Measurements from ENCODE around the gene BPGM. TPM values are rescaled to one million over a fixed set of nuclear protein-coding genes. Genes with fewer than 3 reads are reported as not detected.
A peak's percentile ranks its signal among the peaks of the same experiment; 100 is the strongest.

Gene BPGM
- 14.8 TPM for total RNA-seq
- long read RNA-seq, transcript BPGM-201 (3 exons, 1,753 nt), result major isoform, 19 of 23 reads
- long read RNA-seq, partial matches to known transcripts, result 3 of 23 reads
- long read RNA-seq, other reads (novel, unspliced or antisense), result 0 of 23 reads

DNA sequence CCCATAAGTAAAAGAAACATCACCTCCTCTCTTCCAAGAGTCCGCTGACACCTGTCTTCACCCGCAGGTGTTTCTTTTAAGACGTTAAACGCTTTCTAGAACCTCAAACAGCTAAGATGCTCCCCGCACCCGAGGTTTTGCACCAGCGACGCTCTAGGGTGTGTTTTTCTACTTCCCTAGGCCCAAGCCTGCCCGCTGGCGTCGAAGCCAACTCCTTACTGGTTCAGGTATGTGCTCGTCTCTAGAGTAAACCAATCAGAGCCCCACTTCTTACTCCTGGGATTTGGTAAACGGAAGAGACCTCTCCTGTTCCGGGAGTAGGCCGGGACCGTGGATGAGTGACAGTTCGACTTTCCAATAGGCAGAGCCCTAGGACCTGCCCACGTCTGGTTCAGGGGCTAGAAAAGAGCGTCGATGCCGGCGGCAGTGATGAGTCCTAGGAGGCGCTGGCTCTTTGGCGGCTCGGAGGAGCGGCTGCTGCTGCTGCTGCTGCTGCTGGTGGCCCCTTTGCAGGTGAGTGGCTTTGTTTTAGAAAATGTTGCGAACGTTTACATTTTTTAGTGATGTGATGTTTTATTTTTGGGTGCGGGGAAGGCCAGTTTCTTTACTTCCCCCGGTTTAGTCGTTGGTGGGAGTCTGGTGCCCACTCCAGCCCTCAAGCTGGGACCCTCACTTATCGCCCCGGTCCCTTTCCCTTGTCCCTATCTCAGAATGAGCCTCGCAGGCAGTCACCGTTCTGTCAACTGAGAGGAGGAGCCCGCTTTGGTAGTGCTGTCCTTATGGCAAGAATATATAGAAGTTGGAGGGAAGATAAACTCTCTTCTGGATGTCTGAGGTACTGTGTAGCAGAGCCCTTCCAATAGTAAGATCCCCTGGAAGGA, at the start of gene BPGM:
Gene BPGM, plus strand, starts transcription at position 429 of the 881 bp plus-strand sequence. CDS start 14,655 bp downstream, outside the sequence.
- Histone ChIP-seq H3K27ac (peak within 1 kb of the TSS; percentile 91), H3K4me1 (peaks cover 22% of the 10 kb centered on the region)
- peak; percentile 21 for TF ChIP-seq CTCF (IDR thresholded peaks at IDR 0.05)

DNA sequence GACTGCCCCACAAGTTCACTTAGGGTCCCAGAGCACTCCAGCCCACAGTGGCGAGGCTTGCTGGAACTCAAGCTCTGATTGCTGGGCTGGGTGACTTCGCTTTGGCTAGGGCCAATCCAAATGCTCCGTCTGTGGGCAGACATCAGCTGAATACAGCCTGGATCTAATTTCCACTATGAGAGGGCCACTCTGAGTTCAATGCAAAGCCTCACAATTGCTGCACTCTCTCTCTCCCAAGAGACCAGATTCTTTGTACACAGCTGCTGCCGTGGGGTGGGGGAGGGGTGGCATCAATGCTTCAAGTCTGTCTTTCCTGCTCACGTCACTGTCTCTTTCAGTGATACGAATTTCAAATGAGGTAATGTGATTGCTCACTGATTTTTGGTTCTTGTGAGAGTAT, 47.3 kb upstream of the BPGM start:
- no peak for DNase-seq
- H3K4me1 ChIP-seq, result peaks cover 5% of the 10 kb centered on the region
- no peak for ATAC-seq
- H3K9me3 ChIP-seq, result no peaks in the 10 kb centered on the region
- H3K36me3 ChIP-seq, result no peaks in the 10 kb centered on the region
- no peak overlapping the region for H3K4me3 ChIP-seq
- no peaks in the 10 kb centered on the region for H3K27me3 ChIP-seq
- no peak overlapping the region for H3K27ac ChIP-seq
- intact Hi-C loops (cut with DNase I), result no loop called here
- no peak for TF ChIP-seq CTCF (IDR thresholded peaks at IDR 0.05)

More for the DNA sequence above, at the start of gene BPGM:
- H3K4me3 ChIP-seq, result peak within 1 kb of the TSS; percentile 79
- intact Hi-C loops (cut with DNase I), result no loop called here
- peak; percentile 94 for DNase-seq
- no peaks in the 10 kb centered on the region for H3K27me3 ChIP-seq
- no peaks in the 10 kb centered on the region for H3K9me3 ChIP-seq
- ATAC-seq, result peak; percentile 100
- no peaks in the 10 kb centered on the region for H3K36me3 ChIP-seq

DNA sequence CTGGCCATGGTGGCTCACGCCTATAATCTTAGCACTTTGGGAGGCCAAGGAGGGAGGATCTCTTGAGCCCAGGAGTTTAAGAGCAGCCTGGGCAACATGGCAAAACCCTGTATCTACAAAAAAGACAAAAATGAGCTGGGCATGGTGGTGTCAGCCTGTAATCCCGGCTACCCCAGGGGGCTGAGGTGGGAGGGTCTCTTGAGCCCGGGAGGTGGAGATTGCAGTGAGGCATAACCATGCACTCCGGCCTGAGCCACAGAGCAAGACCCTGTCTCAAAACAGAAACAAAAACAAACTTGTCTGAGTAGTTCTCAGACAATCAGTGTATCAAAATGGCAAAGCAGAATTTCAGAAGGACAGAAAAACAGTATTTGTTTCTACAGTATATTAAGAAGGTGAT, 45.2 kb upstream of the BPGM start:
- Histone ChIP-seq H3K27me3 (no peaks in the 10 kb centered on the region), H3K4me1 (peaks cover 5% of the 10 kb centered on the region), H3K4me3 (no peak overlapping the region), H3K9me3 (no peaks in the 10 kb centered on the region), H3K36me3 (no peaks in the 10 kb centered on the region), H3K27ac (no peak overlapping the region)
- no peak for ATAC-seq
- intact Hi-C loops (cut with DNase I), result loop anchor here (5.0 to 10.0 kb wide), 2 partner anchors 79 to 167 kb away; no protein-coding TSS in a partner anchor
- no peak for DNase-seq
- no peak for TF ChIP-seq CTCF (IDR thresholded peaks at IDR 0.05)

- H3K9me3 ChIP-seq, result no peaks in the 10 kb centered on the region
- intact Hi-C loops (cut with DNase I), result loop anchor here (5.0 to 10.0 kb wide), 2 partner anchors 81 to 168 kb away; no protein-coding TSS in a partner anchor
- peak; percentile 47 for ATAC-seq
- no peaks in the 10 kb centered on the region for H3K36me3 ChIP-seq
- no peaks in the 10 kb centered on the region for H3K27me3 ChIP-seq
- peaks cover 5% of the 10 kb centered on the region for H3K4me1 ChIP-seq
- H3K27ac ChIP-seq, result peak overlapping the region; percentile 26
- no peak for DNase-seq
- no peak for TF ChIP-seq CTCF (IDR thresholded peaks at IDR 0.05)
- H3K4me3 ChIP-seq, result no peak overlapping the region
Measured at GRCh38 chr7:134602881-134603451, 43.7 kb upstream of the BPGM start.

- peak; percentile 90 for TF ChIP-seq CTCF (IDR thresholded peaks at IDR 0.05)
- H3K9me3 ChIP-seq, result no peaks in the 10 kb centered on the region
- intact Hi-C loops (cut with DNase I), result loop anchor here (10.0 kb wide), 1 partner anchor 171 kb away; no protein-coding TSS in a partner anchor
- DNase-seq (no peak), ATAC-seq (peak; percentile 95)
- no peaks in the 10 kb centered on the region for H3K36me3 ChIP-seq
- no peak overlapping the region for H3K27ac ChIP-seq
- H3K27me3 ChIP-seq, result peaks cover 10% of the 10 kb centered on the region
- H3K4me3 ChIP-seq, result no peak overlapping the region
- peaks cover 5% of the 10 kb centered on the region for H3K4me1 ChIP-seq
Measured at GRCh38 chr7:134605978-134606923, 40.4 kb upstream of the BPGM start.

All from upper lobe of right lung (tissue), 1 donor.